ENCODE data around the gene TNNT2.

Gene TNNT2

GRCh38 chr1:201322653-201323510 lies 54.6 kb downstream of the TNNT2 start:
- no peaks in the 10 kb centered on the region for H3K36me3 ChIP-seq (ENCODE audit: control insufficient read depth, insufficient read depth, low read length)
- H3K27ac ChIP-seq (ENCODE audit: low read depth, low read length), result no peak overlapping the region
- H3K4me1 ChIP-seq (ENCODE audit: control insufficient read depth, insufficient read depth, low read length), result no peaks in the 10 kb centered on the region
- H3K9ac ChIP-seq (ENCODE audit: low read length), result no peak overlapping the region
- no peaks in the 10 kb centered on the region for H3K27me3 ChIP-seq (ENCODE audit: control insufficient read depth, insufficient read depth, low read length)
- no peak overlapping the region for H3K4me3 ChIP-seq (ENCODE audit: low read length)

- no peak overlapping the region for H3K27ac ChIP-seq (ENCODE audit: low read depth, low read length)
- no peak overlapping the region for H3K9ac ChIP-seq (ENCODE audit: low read length)
- H3K4me1 ChIP-seq (ENCODE audit: control insufficient read depth, insufficient read depth, low read length), result no peaks in the 10 kb centered on the region
- H3K27me3 ChIP-seq (ENCODE audit: control insufficient read depth, insufficient read depth, low read length), result no peaks in the 10 kb centered on the region
- no peak overlapping the region for H3K4me3 ChIP-seq (ENCODE audit: low read length)
- no peaks in the 10 kb centered on the region for H3K36me3 ChIP-seq (ENCODE audit: control insufficient read depth, insufficient read depth, low read length)
These were observed 55.6 kb downstream of the TNNT2 start for GRCh38 chr1:201321826-201322390.

DNA sequence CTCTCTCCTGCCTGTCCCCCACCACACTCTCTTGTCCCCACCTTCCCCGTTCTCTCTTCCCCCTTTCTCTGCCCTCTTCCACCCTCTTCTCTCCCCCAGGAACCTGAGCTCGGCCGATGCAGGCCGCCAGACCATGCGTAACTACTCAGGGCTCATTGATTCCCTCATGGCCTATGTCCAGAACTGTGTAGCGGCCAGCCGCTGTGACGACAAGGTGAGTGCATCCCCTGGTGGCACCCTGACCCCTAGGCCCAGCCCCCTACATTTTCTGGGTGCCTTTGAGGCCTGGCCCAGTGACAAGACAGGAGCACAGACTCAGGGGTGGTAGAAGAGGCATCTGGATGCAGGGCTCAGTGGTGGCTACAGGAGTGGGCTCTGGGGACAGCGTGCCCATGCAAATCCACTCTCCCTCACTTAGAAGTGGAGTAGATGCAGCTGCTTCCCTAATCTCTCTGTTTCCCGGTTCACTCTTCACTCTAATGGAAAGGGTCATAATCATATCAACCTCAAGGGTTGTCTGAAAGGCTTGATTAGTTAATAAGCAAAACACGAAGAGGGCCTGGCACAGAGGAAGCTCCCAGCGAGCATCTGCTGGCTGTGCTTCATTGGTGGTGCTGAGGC lies 57.2 kb downstream of the TNNT2 start:
- H3K9ac ChIP-seq (ENCODE audit: low read length), result no peak overlapping the region
- H3K36me3 ChIP-seq (ENCODE audit: control insufficient read depth, insufficient read depth, low read length), result no peaks in the 10 kb centered on the region
- no peak overlapping the region for H3K27ac ChIP-seq (ENCODE audit: low read depth, low read length)
- H3K27me3 ChIP-seq (ENCODE audit: control insufficient read depth, insufficient read depth, low read length), result no peaks in the 10 kb centered on the region
- H3K4me3 ChIP-seq (ENCODE audit: low read length), result no peak overlapping the region
- no peaks in the 10 kb centered on the region for H3K4me1 ChIP-seq (ENCODE audit: control insufficient read depth, insufficient read depth, low read length)

DNA sequence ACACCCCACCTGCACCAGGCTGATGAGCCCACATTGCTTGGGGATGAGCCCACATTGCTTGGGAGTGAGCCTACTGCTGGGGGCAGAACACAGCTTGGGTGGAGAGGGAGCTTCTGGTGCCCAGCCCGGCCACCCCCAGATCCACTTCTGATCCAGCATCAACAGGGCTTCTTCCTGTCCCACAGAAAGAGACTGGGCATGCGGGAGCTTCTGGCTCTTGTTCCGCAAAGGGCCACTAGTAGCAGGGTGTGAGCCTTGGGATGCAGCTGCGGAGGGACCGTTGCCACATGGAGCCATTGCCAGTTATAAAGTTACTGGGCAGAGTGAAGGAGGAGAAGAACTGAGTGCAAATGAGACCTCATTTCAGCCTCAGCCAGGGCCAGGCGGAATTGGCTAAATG lies 57.8 kb downstream of the TNNT2 start:
- Histone ChIP-seq H3K4me3 (ENCODE audit: low read length) (no peak overlapping the region), H3K9ac (ENCODE audit: low read length) (no peak overlapping the region), H3K36me3 (ENCODE audit: control insufficient read depth, insufficient read depth, low read length) (no peaks in the 10 kb centered on the region), H3K4me1 (ENCODE audit: control insufficient read depth, insufficient read depth, low read length) (no peaks in the 10 kb centered on the region), H3K27me3 (ENCODE audit: control insufficient read depth, insufficient read depth, low read length) (no peaks in the 10 kb centered on the region), H3K27ac (ENCODE audit: low read depth, low read length) (no peak overlapping the region)

DNA sequence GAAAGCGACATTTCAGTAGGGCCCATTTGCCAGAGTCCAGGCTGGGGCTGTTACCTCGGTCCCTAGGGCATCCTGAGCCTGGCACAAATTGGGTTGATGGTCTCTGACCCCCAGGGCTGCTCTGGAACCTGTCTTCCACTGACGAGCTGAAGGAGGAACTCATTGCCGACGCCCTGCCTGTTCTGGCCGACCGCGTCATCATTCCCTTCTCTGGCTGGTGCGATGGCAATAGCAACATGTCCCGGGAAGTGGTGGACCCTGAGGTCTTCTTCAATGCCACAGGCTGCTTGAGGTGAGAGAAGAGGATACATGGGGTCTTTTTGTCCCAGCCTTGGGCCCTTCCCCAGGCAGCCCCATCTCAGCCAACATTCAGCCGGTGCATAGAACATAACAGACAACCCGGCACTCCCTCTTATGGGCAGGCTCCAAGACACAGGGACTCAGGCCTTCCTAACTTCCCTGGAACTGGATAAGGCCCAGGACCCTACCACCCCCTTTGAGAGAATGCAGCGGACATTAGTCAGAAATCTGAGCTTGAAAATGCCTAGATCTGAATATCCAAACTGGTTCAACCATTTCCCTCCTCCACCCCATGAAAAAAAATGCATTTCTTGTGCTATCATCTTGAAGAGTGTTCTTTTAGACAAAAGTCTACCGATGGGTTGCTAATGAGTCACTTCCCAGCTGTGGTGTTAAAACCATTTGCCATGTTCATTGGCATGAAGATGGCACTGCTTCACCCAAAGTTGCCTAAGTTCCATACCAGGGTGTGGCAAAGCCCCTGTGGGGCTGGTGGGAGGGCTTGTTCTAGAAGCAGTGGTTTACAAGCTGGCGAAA lies 58.8 kb downstream of the TNNT2 start:
- no peaks in the 10 kb centered on the region for H3K4me1 ChIP-seq (ENCODE audit: control insufficient read depth, insufficient read depth, low read length)
- H3K36me3 ChIP-seq (ENCODE audit: control insufficient read depth, insufficient read depth, low read length), result no peaks in the 10 kb centered on the region
- no peak overlapping the region for H3K4me3 ChIP-seq (ENCODE audit: low read length)
- no peak overlapping the region for H3K27ac ChIP-seq (ENCODE audit: low read depth, low read length)
- no peak overlapping the region for H3K9ac ChIP-seq (ENCODE audit: low read length)
- no peaks in the 10 kb centered on the region for H3K27me3 ChIP-seq (ENCODE audit: control insufficient read depth, insufficient read depth, low read length)

GRCh38 chr1:201317551-201317950 lies 59.9 kb downstream of the TNNT2 start:
- Histone ChIP-seq H3K27ac (ENCODE audit: low read depth, low read length) (no peak overlapping the region), H3K4me3 (ENCODE audit: low read length) (no peak overlapping the region), H3K9ac (ENCODE audit: low read length) (no peak overlapping the region), H3K27me3 (ENCODE audit: control insufficient read depth, insufficient read depth, low read length) (no peaks in the 10 kb centered on the region), H3K4me1 (ENCODE audit: control insufficient read depth, insufficient read depth, low read length) (no peaks in the 10 kb centered on the region), H3K36me3 (ENCODE audit: control insufficient read depth, insufficient read depth, low read length) (no peaks in the 10 kb centered on the region)

DNA sequence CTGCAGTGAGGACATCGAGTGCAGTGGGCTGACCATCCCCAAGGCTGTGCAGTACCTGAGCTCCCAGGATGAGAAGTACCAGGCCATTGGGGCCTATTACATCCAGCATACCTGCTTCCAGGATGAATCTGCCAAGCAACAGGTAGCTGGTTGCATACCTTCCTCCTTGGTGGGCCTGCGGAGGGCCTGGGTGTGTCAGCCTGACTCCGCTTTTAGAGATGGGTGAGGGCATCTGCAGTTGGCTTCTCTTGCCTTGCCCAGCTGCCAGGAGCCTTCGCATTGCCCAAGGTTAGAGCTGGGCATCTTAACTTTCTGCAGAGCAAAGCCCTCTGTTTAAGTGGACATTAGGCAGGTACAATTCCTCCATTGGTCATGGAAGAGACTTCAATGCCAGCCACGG lies 60.9 kb downstream of the TNNT2 start:
- Histone ChIP-seq H3K36me3 (ENCODE audit: control insufficient read depth, insufficient read depth, low read length) (no peaks in the 10 kb centered on the region), H3K9ac (ENCODE audit: low read length) (no peak overlapping the region), H3K27ac (ENCODE audit: low read depth, low read length) (no peak overlapping the region), H3K27me3 (ENCODE audit: control insufficient read depth, insufficient read depth, low read length) (no peaks in the 10 kb centered on the region), H3K4me3 (ENCODE audit: low read length) (no peak overlapping the region), H3K4me1 (ENCODE audit: control insufficient read depth, insufficient read depth, low read length) (no peaks in the 10 kb centered on the region)

DNA sequence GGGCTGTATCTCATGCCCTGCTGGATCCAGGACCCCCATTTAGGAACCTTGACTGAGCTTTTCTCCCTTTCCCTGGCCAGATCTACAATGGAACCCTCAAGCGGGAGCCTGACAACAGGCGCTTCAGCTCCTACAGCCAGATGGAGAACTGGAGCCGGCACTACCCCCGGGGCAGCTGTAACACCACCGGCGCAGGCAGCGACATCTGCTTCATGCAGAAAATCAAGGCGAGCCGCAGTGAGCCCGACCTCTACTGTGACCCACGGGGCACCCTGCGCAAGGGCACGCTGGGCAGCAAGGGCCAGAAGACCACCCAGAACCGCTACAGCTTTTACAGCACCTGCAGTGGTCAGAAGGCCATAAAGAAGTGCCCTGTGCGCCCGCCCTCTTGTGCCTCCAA lies 64.4 kb downstream of the TNNT2 start:
- Histone ChIP-seq H3K27me3 (ENCODE audit: control insufficient read depth, insufficient read depth, low read length) (peaks cover 3% of the 10 kb centered on the region), H3K9ac (ENCODE audit: low read length) (no peak overlapping the region), H3K4me3 (ENCODE audit: low read length) (no peak overlapping the region), H3K4me1 (ENCODE audit: control insufficient read depth, insufficient read depth, low read length) (no peaks in the 10 kb centered on the region), H3K36me3 (ENCODE audit: control insufficient read depth, insufficient read depth, low read length) (no peaks in the 10 kb centered on the region), H3K27ac (ENCODE audit: low read depth, low read length) (no peak overlapping the region)

- H3K4me3 ChIP-seq (ENCODE audit: low read length), result no peak overlapping the region
- no peaks in the 10 kb centered on the region for H3K36me3 ChIP-seq (ENCODE audit: control insufficient read depth, insufficient read depth, low read length)
- no peaks in the 10 kb centered on the region for H3K4me1 ChIP-seq (ENCODE audit: control insufficient read depth, insufficient read depth, low read length)
- H3K9ac ChIP-seq (ENCODE audit: low read length), result no peak overlapping the region
- peaks cover 3% of the 10 kb centered on the region for H3K27me3 ChIP-seq (ENCODE audit: control insufficient read depth, insufficient read depth, low read length)
- no peak overlapping the region for H3K27ac ChIP-seq (ENCODE audit: low read depth, low read length)
These were observed 65.2 kb downstream of the TNNT2 start for GRCh38 chr1:201312298-201312697.

DNA sequence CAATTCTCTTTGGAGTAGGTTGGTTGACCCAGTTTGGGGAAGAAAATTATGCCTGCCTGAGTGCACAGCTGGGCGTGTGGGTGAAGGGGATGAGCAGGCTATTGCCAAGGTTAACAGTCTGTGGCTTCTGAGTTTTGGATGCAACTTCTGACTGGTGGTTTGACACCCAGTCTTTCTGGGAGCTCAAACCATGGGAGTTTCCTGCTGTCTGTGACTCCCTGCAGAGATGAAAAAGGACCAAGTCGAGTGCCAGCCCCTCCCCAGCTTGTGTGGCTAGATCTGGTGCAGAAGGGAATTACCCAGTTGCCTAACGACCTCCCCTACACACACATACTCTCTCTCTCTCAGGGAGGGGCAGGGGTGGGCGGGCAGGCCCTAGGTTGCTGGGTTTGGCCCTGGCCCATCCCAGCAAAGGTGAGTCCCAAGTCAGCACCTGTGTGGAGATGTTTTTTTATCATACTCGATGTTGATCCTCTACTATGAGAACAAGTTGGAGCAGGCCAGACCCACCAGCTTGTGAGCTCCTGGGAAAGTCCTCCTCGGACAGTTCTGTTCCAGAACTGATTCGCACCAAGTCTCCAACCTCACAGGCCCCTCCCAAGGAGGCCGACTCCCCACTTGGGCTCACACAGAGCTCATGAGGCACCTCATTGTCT lies 66.0 kb downstream of the TNNT2 start:
- Histone ChIP-seq H3K27me3 (ENCODE audit: control insufficient read depth, insufficient read depth, low read length) (peaks cover 3% of the 10 kb centered on the region), H3K27ac (ENCODE audit: low read depth, low read length) (no peak overlapping the region), H3K4me3 (ENCODE audit: low read length) (no peak overlapping the region), H3K36me3 (ENCODE audit: control insufficient read depth, insufficient read depth, low read length) (no peaks in the 10 kb centered on the region), H3K9ac (ENCODE audit: low read length) (no peak overlapping the region), H3K4me1 (ENCODE audit: control insufficient read depth, insufficient read depth, low read length) (no peaks in the 10 kb centered on the region)

GRCh38 chr1:201310986-201311355 lies 66.5 kb downstream of the TNNT2 start:
- Histone ChIP-seq H3K9ac (ENCODE audit: low read length) (no peak overlapping the region), H3K27ac (ENCODE audit: low read depth, low read length) (no peak overlapping the region), H3K36me3 (ENCODE audit: control insufficient read depth, insufficient read depth, low read length) (no peaks in the 10 kb centered on the region), H3K4me3 (ENCODE audit: low read length) (no peak overlapping the region), H3K27me3 (ENCODE audit: control insufficient read depth, insufficient read depth, low read length) (peaks cover 3% of the 10 kb centered on the region), H3K4me1 (ENCODE audit: control insufficient read depth, insufficient read depth, low read length) (no peaks in the 10 kb centered on the region)
